ENCODE results near the gene FRMPD3. TPM values are rescaled to one million over a fixed set of nuclear protein-coding genes. Genes with fewer than 3 reads are reported as not detected.

Gene FRMPD3
- total and polyA plus RNA-seq, 9 donors, result 0.70 to 8.2 (median 1.8) TPM

GRCh38 chrX:107440187-107440586 is 9.3 kb upstream of the FRMPD3 start:
- Histone ChIP-seq H3K9me3 (no peaks in the 10 kb centered on the region), H3K27ac (no peak overlapping the region), H3K27me3 (no peaks in the 10 kb centered on the region), H3K36me3 (no peaks in the 10 kb centered on the region), H3K4me3 (no peak overlapping the region), H3K4me1 (ENCODE audit: insufficient read depth) (no peaks in the 10 kb centered on the region)
- WGBS, 3 donors, result 61 to 73% (median 66%) methylated on average over 3 of the region's 3 CpGs
- intact Hi-C loops (cut with DNase I), result no loop called here
- TF ChIP-seq POLR2A (IDR thresholded peaks at IDR 0.05), result no peak
- TF ChIP-seq CTCF (IDR thresholded peaks at IDR 0.05), result no peak
- TF ChIP-seq EP300 (IDR thresholded peaks at IDR 0.05), result no peak
- no peak for DNase-seq

GRCh38 chrX:107440692-107441091 is 8.8 kb upstream of the FRMPD3 start:
- 66 to 85% (median 81%) methylated on average over 5 of the region's 5 CpGs for WGBS, 3 donors
- no peak overlapping the region for H3K27ac ChIP-seq
- no peaks in the 10 kb centered on the region for H3K9me3 ChIP-seq
- no peaks in the 10 kb centered on the region for H3K27me3 ChIP-seq
- H3K4me1 ChIP-seq (ENCODE audit: insufficient read depth), result no peaks in the 10 kb centered on the region
- no peak for DNase-seq
- no peak overlapping the region for H3K4me3 ChIP-seq
- H3K36me3 ChIP-seq, result no peaks in the 10 kb centered on the region
- intact Hi-C loops (cut with DNase I), result no loop called here
- no peak for TF ChIP-seq EP300 (IDR thresholded peaks at IDR 0.05)
- no peak for TF ChIP-seq CTCF (IDR thresholded peaks at IDR 0.05)

GRCh38 chrX:107442914-107443527 is 6.4 kb upstream of the FRMPD3 start:
- Histone ChIP-seq H3K4me3 (no peak overlapping the region), H3K36me3 (no peaks in the 10 kb centered on the region), H3K4me1 (ENCODE audit: insufficient read depth) (no peaks in the 10 kb centered on the region), H3K27ac (no peak overlapping the region), H3K9me3 (no peaks in the 10 kb centered on the region), H3K27me3 (no peaks in the 10 kb centered on the region)
- DNase-seq, result no peak
- 45 to 47% (median 46%) methylated on average over 3 of the region's 3 CpGs for WGBS, 3 donors
- TF ChIP-seq CTCF (IDR thresholded peaks at IDR 0.05) (no peak), EP300 (IDR thresholded peaks at IDR 0.05) (no peak), POLR2A (IDR thresholded peaks at IDR 0.05) (no peak)
- intact Hi-C loops (cut with DNase I), result no loop called here

- 57 to 65% (median 63%) methylated on average over 3 of the region's 3 CpGs for WGBS, 3 donors
- intact Hi-C loops (cut with DNase I), result no loop called here
These were observed 4.3 kb upstream of the FRMPD3 start for GRCh38 chrX:107445146-107445545.

More at GRCh38 chrX:107445146-107445545, 4.3 kb upstream of the FRMPD3 start:
- Histone ChIP-seq H3K9me3 (no peaks in the 10 kb centered on the region), H3K27me3 (no peaks in the 10 kb centered on the region), H3K4me3 (no peak overlapping the region), H3K36me3 (no peaks in the 10 kb centered on the region), H3K4me1 (ENCODE audit: insufficient read depth) (no peaks in the 10 kb centered on the region), H3K27ac (no peak overlapping the region)
- TF ChIP-seq POLR2A (IDR thresholded peaks at IDR 0.05) (no peak), EP300 (IDR thresholded peaks at IDR 0.05) (no peak), CTCF (IDR thresholded peaks at IDR 0.05) (no peak)
- no peak for DNase-seq
